T-helper 22 cell (primary cell): ENCODE results near the gene CEP72.
"Not testable (repeated sequence)": the region's sequence is repeated elsewhere in the genome, so short reads cannot be mapped to it uniquely, and the experiment has no call there.

Source experiments
- DNase-seq: peaks from one replicate; pipeline ENCODE4 v3.0.0-alpha.2; 2020; ENCODE audit warnings: low read depth

Gene CEP72

DNA sequence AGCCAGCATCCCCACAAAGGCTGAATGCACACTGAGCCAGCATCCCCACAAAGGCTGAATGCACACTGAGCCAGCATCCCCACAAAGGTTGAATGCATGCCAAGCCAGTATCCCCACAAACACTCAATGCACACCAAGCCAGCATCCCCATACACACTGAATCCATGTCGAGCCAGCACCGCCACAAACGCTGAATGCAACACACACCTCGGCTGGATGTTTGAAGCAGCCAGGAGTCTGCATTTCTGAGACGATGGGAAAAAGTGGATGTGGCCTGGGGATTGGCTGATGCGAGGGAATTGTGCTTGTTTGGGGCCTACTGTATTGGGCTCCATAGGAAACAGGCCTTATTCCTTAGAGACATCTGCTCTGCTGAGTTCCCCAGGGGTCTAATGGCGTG lies 30.9 kb upstream of the CEP72 start:
- DNase-seq: no peak

DNA sequence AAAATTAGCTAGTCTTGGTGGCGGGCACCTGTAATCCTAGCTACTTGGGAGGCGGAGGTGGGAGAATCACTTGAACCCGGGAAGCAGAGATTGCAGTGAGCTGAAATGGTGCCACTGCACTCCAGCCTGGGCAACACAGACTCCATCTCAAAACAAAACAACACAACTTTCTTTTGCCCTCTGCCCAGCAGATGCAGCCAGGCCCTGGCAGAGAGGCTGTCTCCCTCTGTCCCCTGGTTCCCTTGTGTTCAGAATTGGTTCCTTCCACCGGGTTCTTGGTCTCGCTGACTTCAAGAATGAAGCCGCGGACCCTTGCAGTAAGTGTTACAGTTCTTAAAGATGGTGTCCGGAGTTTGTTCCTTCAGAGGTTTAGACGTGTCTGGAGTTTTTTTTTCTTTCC lies 30.2 kb upstream of the CEP72 start:
- no peak for DNase-seq

DNA sequence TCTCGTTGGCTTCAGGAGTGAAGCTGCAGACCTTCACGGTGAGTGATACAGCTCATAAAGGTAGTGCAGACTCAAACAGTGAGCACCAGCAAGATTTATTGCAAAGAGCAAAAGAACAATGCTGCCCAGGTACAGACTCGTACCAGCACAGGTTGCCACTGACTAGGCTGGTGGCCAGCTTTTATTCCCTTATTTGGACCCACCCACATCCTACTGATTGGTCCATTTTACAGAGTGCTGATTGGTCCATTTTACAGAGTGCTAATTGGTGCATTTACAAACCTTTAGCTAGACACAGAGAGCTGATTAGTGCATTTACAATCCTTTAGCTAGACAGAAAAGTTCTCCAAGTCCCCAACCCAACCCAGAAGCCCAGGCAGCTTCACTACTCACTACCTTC lies 29.7 kb upstream of the CEP72 start:
- DNase-seq: not testable (repeated sequence)

DNA sequence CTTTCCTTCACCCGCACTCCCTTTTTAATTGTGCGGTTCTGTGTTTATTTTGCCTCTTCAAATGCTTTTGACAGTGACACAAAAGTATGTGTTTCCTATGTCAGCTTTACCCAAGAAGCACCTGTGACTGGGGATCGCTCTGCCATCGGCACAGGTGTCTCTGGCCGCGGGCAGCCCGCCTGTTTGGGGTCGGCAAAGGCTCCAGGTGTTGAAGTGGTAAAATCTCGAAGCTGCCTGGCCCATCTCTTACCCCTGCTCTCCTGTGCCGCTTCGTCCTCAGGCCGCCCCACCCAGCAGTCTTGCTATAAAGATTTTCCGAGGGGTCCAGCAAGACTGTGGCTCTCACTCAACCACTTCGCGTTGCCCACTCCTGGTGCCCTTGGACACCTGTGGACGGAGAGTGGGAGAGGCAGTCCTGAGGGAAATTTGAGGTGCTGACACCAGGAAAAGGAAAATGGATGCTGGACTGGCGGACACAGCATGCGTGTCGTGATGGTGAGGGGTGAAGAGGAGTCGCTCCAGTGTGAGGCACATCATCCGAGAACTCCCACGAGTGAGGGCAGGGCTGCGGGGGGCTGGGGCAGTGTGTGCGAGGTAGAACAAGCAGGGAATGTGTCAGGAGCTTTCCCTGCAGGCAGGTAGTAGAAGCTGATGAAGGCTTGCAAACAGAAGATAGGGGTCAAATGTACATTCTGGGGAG lies 29.1 kb upstream of the CEP72 start:
- no peak for DNase-seq

DNA sequence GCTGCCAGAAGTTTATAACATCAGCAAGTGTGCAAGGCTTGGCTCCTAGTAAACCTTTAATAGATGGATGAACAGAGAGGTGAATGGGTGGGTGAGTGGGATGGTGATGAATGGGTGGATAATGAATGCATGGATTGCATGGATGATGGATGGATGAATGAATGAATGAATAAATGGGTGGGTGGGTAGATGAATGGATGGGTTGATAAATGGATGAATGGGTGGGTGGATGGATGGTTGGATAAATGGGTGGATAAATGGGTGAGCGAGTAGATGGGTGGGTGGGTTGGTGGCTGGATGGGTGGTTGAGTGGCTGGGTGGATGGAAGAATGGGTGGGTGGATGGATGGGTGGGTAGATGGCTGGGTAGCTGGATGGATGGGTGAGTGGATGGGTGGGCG lies 28.5 kb upstream of the CEP72 start:
- no peak for DNase-seq

DNA sequence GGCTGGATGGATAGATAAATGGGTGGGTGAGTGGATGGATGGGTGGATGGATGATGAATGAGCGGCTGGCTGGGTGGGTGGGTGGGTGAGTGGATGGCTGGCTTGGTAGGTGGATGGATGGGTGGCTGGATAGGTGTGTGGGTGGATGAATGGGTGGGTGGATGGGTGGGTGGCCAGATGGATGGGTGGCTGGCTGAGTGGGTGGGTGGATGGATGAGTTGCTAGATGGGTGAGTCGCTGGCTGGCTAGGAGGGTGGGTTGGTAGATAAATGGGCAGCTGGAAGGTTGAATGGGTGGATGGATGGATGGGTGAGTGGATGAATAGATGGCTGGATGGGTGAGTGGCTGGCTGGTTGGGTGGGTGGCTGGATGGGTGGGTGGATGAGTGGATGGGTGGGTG lies 27.9 kb upstream of the CEP72 start:
- DNase-seq: no peak

DNA sequence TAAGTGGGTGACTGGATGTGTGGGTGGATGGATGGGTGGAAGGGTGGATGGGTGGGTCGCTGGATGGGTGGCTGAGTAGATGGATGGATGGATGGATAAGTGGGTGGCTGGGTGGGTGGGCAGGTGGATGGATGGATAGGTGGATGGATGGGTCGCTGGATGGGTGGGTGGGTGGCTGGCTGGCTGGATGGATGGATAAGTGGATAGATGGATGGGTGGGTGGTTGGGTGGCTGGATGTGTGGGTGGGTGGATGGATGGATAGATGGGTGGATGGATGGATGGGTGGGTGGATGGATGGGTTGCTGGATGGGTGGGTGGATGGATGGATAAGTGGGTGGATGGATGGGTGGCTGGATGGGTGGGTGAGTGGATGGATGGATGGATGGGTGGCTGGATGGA lies 27.3 kb upstream of the CEP72 start:
- no peak for DNase-seq

DNA sequence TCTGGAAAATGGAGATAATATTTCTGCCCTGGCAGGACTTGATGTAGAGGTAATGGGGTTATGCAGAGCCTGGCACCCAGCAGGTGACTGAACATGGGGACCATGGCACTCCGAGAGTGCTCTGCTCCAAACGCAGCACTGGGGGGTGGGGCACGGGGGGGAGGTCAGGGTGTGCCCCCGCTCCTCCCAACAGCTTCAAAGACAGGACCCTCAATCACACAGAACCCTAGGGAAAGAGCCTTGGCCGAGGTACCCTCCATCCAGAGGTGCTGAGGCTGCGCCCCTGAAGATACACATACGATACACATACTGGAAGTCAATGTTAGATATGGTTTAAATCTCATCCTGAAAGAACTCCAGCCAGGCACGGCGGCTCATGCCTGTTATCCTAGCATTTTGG lies 26.6 kb upstream of the CEP72 start:
- no peak for DNase-seq

DNA sequence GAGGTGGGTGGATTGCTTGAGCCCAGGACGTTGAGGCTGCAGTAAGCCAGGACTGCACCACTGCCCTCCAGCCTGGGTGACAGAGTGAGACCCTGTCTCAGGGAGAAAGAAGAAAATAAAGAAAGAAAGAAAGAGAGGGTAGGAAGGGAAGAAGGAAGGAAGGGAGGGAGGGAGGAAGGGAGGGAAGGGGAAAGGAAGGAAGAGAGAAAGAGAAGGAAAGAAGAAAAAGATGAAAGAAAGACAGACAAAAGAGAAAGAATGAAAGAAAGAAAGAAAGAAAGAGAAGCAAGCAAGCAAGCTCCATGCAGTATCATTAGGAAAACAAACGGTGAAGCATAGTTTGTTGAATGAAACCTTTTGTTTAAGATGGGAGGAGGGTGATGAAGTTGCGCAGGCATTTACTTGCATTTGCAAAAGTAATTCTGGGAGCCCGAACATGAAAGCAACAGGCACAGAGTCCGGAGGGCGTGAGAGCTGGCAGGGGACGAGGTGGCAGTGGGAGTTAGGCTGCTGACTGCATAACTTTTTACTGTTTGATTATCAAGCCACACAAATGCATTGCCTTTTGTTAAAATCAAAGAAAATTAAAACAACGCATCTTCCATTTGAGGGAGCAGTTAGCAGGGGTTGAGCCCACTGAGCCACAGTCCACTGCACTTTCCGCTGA lies 26.0 kb upstream of the CEP72 start:
- DNase-seq: no peak

DNA sequence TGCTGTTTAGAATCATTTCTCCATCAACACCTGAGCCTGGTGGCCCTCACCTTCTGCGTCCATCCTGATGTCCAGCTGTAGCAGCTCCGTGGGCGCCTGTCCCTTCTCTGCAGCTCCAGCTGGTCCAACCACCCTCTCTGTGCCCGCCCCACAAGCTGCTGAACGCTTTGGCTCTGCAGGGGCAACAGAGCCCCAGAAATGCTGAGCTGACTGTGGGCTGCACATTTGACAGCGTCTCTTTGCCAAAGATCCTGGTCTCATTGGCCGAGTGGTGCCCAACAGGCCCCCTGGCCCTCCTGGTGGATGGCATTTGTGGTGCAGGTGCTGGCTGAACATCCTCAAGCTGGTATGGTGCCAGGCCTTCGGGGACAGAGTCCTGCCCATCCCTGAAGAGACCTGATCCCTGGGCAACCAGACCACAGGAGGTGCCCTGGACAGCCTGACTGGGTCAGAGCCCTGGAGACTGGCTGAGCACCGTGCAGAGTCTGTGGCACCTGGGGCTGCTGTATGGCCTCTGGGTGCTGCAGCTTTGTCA lies 25.3 kb upstream of the CEP72 start:
- no peak for DNase-seq

DNA sequence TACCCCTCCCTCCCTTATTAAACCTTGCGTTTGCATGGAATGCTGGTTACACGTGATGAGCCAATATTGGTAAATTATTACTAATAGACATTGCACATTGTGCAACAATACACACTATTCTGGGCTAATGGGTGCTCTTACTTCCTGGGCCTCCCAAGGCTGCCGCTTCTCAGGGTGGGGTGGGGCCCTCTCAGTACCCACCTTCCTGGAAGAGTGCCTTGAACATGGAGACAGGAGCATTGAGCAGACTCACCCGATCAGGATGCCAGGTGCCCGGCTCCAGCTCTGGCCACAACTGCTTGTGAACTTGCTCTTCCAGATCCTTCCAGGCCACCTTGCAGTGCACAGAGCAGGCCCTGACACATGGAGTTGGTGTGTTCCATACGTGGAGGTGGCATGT lies 24.7 kb upstream of the CEP72 start:
- no peak for DNase-seq

DNA sequence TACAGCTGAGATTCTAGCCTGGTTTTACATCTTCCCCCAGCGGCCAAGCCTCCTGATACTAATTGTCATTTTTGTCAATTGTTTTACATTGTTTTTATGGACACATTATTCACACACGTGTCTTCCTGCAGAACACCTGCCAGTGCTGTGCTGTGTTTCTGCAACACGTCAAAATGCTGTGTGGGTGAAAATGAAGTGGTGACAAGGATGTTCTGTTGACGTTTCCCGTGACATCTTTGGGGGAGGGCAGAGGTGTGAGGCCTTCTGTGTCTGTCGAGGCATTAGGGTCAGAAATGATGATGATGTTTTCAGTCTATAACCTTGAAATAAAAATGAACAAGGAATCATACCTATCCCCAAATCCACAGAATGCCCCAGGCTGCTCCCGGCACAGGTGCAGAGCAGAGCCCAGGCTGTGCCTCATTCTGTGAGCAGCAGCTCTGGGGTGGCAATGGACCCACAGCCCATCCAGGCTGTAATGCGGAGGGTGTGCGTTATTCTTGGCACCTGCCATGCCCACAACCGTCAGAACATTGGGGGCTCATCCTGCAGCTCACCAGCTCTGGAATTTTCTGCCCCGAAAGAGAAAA lies 23.6 kb upstream of the CEP72 start:
- no peak for DNase-seq

DNA sequence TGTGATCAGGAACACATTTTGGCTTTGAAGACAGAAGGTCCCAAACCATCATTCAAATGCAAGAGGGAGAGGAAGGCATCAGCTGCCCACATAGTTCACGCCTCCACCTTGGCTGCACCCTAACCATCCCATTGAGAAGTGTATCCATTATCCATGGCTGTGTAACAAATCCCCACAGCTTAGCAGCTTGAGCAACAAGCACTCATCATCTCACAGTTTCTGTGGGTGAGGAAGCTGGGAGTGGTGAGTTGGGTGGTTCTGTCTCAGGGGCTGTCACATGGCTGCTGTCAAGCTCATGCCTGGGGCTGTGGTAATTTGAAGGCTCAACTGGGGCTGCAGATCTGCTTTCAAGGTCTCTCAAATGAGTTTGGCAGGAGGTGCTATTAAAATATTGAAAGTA lies 23.0 kb upstream of the CEP72 start:
- no peak for DNase-seq

DNA sequence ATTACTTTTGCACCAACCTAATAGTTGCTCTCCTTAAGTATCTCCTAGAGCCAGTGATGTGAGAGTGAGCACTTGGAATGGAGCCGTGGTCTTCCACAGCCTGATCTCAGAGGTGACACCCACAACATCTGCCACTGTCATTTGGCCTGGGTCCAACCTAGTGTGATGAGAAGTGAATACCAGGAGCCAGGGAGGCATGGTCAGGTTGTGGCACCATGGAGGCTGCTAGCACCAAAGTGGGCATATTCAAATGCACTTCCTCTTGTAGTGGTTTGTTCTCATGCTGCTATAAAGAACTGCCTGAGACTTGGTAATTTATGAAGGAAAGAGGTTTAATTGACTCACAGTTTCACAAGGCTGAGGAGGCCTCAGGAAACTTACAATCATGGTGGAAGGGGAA lies 22.6 kb upstream of the CEP72 start:
- no peak for DNase-seq

DNA sequence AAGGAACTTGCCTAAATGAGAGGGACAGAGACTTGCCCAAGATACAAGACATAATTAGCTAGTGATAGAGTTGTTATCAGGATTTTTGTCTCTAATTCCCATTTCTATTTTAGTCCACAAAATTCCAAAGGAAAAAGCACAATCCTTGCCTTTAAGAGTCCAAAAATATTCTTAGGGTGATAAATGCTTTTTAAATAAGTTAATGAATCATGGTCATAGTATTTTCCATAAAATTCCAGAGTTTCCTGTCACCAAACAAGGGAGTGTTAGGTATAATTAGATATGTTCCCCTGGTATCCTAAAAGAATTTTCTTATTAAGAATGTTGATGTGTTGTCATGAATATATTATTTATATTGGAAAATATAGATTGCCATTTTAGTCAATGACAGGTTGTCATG lies 21.8 kb upstream of the CEP72 start:
- no peak for DNase-seq

DNA sequence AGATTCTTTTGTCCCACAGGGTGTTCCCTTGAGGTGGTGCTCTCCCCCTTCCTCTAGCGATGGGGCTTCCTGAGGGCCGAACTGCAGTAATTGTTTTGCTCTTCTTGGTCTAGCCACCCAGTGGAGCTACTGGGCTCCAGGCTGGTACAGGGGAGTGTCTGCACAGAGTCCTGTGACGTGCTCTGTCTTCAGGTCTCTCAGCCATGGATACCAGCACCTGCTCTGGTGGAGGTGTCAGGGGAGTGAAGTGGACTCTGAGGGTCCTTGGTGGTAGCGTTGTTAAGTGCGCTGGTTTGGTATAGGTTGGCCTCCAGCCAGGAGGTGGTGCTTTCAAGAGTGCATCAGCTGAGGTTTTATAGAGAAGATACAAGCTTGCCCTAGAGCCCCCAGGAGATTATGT lies 20.4 kb upstream of the CEP72 start:
- no peak for DNase-seq

DNA sequence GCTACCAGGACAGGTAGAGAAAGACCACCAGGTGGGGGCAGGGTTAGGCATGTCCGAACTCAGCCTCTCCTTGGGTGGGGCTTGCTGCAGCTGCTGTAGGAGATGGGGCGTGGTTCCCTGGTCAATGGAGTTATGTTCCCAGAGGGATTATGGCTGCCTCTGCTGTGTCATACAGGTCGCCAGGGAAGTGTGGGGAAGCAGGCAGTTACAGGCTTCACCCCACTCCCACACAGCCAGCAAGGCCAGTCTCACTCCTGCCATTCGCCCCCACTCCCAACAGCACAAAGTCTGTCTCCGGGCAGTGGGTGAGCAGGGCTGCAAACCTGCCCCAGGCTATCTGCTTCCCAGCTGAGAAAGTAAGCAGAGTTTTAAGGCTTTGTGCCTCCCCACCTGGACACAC lies 20.0 kb upstream of the CEP72 start:
- no peak for DNase-seq

DNA sequence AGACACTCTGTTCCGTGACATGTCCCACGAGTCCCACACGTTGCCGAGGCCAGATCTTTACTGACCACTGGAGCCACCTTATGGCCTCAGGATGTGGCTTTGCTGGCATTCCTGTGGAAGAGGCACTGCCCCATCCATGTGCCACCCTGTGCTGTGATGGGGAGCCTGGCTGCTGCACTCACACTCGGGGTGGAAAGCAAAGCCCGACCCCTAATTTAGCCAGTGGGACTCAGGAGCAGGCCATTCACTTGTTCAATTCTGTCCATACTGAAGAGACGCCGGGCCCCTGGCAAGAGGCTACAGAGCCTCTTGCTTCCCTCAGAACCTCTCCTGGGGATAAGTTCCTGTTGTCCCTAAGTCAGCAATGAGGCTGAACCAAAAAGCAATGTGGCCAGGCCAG lies 18.6 kb upstream of the CEP72 start:
- no peak for DNase-seq

DNA sequence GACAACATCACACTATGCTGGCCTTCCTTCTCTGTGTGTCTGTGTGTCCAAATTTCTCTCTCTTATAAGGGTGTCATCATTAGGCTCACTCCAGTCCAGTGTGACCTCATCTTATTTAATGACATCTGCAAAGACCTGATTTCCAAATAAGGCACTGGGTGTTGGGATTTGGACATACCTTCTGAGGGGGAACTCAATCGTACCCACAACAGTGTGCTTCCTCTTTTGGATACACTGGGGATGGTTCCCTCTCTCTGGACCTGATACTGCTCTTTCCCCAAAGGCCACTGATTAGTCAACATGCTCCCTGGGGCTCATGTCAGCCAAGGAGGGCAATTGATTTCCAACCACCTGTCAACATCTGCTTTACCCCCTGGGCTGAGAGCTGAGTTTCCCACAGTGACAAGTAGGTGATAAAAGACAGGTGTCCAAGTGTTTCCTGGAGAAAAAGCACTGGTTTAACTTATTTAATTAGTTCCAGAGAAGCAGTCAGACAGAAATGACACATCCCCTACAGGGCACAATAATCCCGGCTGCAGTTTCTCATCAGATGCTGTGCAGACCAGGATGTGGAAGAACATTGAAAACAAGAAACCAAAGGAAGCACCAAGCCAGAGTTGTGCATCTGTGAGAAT lies 17.8 kb upstream of the CEP72 start:
- DNase-seq: no peak

DNA sequence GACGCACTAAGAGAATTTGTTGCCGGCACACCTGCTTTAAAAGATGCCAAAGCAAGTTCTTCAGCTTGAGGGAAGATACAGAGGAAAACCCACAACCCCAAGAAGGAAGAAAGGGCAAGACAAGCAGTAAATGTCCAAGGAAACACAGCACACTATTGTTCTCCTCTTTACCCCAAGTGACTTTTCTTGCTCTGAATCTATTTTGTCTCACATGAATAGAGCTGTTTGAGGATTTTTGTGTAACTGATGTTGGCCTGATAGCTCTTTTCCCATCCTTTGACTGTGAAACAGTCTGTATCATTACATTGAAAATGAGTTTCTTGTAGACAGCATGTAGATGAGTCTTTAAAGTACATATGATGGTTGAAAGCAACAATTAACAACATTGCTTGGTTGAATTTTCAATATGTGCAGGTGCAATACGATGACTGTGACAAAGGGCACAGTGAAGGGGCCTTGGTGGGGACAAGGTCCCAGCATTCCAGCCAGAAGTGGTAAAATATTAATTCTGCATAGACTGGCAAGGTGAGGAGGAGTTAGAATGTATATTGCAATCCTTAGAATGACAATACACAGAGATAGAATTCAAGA lies 16.8 kb upstream of the CEP72 start:
- DNase-seq: no peak

DNA sequence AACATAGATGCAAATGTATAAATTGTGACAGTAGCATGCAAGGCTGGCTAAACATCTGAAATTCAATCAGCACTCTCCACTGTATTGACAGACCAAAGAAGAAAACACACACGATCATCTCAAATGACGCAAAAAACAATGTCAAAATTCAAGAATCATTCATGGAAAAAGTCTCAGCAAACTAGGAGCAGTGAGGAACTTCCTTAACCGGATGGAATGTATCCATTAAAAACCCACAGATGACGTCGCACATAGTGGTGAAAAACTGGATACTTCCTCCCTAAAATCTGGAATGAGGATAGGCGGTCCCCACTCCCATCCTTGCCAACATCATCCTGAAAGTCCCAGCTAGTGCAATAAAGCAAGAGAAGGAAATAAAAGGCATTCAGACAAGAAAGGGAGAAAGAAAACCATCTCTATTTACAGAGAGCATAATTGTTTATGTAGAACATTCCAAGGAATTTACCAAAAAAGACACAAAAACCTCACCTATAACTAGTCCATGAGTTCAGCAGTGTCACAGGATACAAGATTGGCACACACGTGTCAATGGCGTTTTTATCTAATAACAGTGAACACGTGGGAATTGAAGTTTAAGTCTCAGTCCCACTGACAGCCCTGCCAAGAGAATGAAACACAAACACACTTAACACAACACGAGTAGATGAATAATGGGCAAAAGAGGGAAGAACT lies 14.1 kb upstream of the CEP72 start:
- no peak for DNase-seq

DNA sequence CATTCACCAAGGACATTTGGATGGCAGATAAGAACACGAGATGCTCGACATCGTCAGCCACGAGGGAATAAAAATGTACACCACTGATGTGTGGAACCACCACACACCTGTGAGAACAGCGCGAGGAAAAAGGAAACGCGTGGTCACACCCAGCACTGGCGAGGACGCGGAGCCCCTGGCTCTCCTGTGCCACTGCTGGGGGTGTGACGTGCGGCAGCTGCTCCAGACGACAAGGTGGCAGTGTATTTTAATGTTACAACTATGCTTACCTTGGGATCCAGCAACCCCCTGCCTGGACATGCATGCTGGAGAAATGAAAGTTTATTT lies 13.6 kb upstream of the CEP72 start:
- DNase-seq: no peak
